Epithelial cell of esophagus (primary cell): Measurements from ENCODE around the gene IQGAP2.

ENCODE experiments used
- DNase-seq: peaks from one replicate; pipeline ENCODE4 v3.0.0; 2010; ENCODE audit warnings: low read depth
- H3K4me3 ChIP-seq: 2 replicates; pipeline ENCODE4 v1.5.1; 2011; ENCODE audit warnings: mild to moderate bottlenecking, low read length, control low read depth
- TF ChIP-seq, protein P1 (sequence below): IDR thresholded peaks from 2 replicates; pipeline ENCODE4 v1.5.1; 2011; ENCODE audit warnings: low read depth, mild to moderate bottlenecking, low read length, control low read depth, inconsistent platforms; ENCODE audit not compliant: insufficient read depth; ENCODE audit errors: missing control alignments

Gene IQGAP2

DNA sequence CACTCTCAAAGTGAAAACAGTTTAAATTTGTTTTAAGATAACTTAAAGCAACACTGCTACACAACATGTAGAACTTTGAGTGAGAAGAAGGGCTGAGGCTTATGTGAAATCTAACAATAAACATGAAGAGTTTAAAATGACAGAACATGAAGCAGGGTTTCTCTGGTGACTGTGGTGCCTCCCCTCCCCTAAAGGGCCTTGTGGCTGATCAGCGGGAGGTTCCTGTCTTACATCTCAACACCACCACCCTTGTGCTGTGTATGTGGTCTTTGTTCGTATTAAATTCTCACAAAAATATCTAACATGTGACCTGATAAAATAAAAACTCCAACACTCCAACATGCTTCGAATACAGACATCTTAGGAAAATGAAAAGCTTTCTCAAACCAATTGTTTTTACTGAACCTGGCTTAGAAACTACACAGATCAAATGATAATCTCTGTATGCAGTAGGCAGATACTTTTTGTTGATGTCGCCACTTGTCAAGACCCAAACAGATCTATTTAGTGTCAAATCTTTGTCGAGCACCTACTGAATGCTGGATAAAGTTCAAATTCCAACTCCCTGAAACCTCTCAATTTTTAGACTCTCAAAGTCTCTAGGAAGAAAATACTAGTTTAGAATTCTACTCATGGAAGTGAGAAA is 9.9 kb upstream of the IQGAP2 start:
- TF ChIP-seq, protein P1, sequence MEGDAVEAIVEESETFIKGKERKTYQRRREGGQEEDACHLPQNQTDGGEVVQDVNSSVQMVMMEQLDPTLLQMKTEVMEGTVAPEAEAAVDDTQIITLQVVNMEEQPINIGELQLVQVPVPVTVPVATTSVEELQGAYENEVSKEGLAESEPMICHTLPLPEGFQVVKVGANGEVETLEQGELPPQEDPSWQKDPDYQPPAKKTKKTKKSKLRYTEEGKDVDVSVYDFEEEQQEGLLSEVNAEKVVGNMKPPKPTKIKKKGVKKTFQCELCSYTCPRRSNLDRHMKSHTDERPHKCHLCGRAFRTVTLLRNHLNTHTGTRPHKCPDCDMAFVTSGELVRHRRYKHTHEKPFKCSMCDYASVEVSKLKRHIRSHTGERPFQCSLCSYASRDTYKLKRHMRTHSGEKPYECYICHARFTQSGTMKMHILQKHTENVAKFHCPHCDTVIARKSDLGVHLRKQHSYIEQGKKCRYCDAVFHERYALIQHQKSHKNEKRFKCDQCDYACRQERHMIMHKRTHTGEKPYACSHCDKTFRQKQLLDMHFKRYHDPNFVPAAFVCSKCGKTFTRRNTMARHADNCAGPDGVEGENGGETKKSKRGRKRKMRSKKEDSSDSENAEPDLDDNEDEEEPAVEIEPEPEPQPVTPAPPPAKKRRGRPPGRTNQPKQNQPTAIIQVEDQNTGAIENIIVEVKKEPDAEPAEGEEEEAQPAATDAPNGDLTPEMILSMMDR, result no peak
- no peak for DNase-seq
- H3K4me3 ChIP-seq, result no peak overlapping the region

DNA sequence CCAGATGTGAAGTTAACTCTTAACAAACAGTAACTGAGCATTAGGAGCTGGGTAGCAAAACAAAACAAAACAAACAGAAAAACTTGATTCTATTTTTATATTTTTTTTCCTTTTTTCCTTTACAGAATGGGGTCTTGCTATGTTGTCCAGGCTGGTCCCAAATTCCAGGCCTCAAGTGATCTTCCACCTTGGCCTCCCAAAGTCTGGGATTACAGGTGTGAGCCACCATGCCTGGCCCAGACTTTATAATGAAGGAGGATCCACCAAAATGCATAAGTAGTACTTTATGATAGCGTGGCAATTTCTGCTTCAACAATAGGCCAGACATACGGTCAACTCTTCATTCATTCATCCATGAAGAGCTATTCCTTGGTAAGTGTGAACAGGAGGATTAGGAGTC is 5.9 kb upstream of the IQGAP2 start:
- DNase-seq, result no peak
- no peak overlapping the region for H3K4me3 ChIP-seq
- TF ChIP-seq, protein P1, result no peak

- H3K4me3 ChIP-seq, result no peak overlapping the region
- TF ChIP-seq, protein P1, result no peak
- no peak for DNase-seq
Measured at GRCh38 chr5:76399268-76399667, 3.8 kb upstream of the IQGAP2 start.

DNA sequence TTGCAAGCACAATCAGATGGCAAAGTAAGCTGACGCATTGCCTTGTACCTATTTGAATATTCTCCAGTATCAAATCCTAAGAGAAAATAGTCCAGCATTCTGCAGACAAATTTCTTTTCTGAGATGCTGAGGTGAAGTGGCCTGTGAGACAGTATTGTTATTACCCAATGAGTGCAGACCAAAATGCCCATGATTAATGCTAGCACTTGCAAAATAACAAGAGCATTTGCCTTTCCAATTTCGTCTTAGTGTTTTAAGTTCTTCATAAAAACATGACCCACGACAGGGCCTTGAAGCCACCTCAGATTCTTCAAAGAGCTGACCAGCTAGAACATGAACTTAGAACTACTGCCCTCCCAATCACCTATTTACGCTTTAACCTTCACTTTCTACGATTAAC is 2.6 kb upstream of the IQGAP2 start:
- TF ChIP-seq, protein P1, result no peak
- no peak for DNase-seq
- H3K4me3 ChIP-seq, result no peak overlapping the region

GRCh38 chr5:76401801-76402250 is 1.3 kb upstream of the IQGAP2 start:
- no peak overlapping the region for H3K4me3 ChIP-seq
- TF ChIP-seq, protein P1, result no peak
- no peak for DNase-seq

DNA sequence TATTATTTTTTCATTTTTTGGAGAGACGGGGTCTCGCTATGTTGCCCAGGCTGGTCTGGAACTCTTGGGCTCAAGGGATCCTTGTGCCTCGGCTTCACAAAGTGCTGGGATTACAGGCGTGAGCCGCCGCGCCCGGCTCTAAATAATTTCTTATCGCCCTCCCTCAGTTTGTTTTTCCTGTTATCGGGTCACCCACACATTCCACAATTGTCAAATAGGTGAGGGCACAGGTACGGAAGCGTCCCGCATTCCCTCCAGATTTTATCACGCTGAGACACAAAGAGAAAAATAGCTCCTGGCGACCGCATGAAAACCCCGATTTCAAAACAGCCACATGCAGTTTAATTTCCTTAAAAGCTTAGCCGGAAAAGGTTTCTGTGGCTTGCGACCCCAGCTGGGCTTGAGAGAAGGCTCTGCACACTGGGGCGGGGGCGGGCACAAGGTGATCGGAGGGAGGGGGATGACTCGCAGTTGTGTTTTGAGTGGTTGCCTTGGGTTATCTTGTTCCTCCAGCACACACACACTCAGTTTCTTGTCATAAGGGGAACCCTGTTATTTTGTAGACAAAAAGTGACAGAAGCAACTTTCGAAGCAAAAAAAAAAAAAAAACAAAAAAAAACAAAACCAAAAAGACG is 717 bp upstream of the IQGAP2 start:
- DNase-seq, result peak; percentile 7
- TF ChIP-seq, protein P1, result no peak
- H3K4me3 ChIP-seq, result peak overlapping the region; percentile 36

- TF ChIP-seq, protein P1, result no peak
- peak overlapping the region; percentile 7 for H3K4me3 ChIP-seq
- no peak for DNase-seq
Measured at GRCh38 chr5:76403766-76404222, 709 bp downstream of the IQGAP2 start.
